Fibroblast of skin of right quadriceps (primary cell): ENCODE measurements around the gene MTA3.
A peak's percentile ranks its signal among the peaks of the same experiment; 100 is the strongest.

Experiments
- DNase-seq: peaks from one replicate; pipeline ENCODE4 v3.0.0-alpha.2; 2013

MTA3 gene

GRCh38 chr2:42765686-42766085 is 197.3 kb downstream of the MTA3 start:
- no peak for DNase-seq

GRCh38 chr2:42767080-42767898 is 198.9 kb downstream of the MTA3 start:
- no peak for DNase-seq

GRCh38 chr2:42767899-42768705 is 199.7 kb downstream of the MTA3 start:
- no peak for DNase-seq

- no peak for DNase-seq
Observed at GRCh38 chr2:42768706-42769256, 200.3 kb downstream of the MTA3 start.

- DNase-seq = no peak
Observed at GRCh38 chr2:42769583-42770287, 201.3 kb downstream of the MTA3 start.

- DNase-seq = peak; percentile 24
Observed at GRCh38 chr2:42770288-42771131, 202.1 kb downstream of the MTA3 start.

GRCh38 chr2:42771546-42772153 is 203.2 kb downstream of the MTA3 start:
- DNase-seq = no peak

GRCh38 chr2:42775186-42775585 is 206.8 kb downstream of the MTA3 start:
- DNase-seq = no peak

GRCh38 chr2:42775810-42776209 is 207.4 kb downstream of the MTA3 start:
- DNase-seq = no peak

- DNase-seq = no peak
Observed at GRCh38 chr2:42777883-42778805, 209.7 kb downstream of the MTA3 start.

- DNase-seq = no peak
Observed at GRCh38 chr2:42781181-42781580, 212.7 kb downstream of the MTA3 start.

- DNase-seq = no peak
Observed at GRCh38 chr2:42783511-42783910, 215.1 kb downstream of the MTA3 start.

- no peak for DNase-seq
Observed at GRCh38 chr2:42784204-42784880, 215.9 kb downstream of the MTA3 start.

- no peak for DNase-seq
Observed at GRCh38 chr2:42786561-42787345, 218.3 kb downstream of the MTA3 start.

GRCh38 chr2:42787424-42787787 is 219.0 kb downstream of the MTA3 start:
- no peak for DNase-seq

GRCh38 chr2:42787788-42788477 is 219.5 kb downstream of the MTA3 start:
- no peak for DNase-seq

- DNase-seq = no peak
Observed at GRCh38 chr2:42788478-42788793, 220.0 kb downstream of the MTA3 start.

GRCh38 chr2:42788882-42789281 is 220.4 kb downstream of the MTA3 start:
- DNase-seq = no peak

GRCh38 chr2:42789751-42790150 is 221.3 kb downstream of the MTA3 start:
- DNase-seq = no peak
